Epidermal melanocyte (primary cell): ENCODE results near the gene FAM219A.
A peak's percentile ranks its signal among the peaks of the same experiment; 100 is the strongest.

Experiments
- DNase-seq: peaks from one replicate; pipeline ENCODE4 v3.0.0; 2011; ENCODE audit warnings: low spot score; ENCODE audit not compliant: insufficient read length

FAM219A gene, protein sequence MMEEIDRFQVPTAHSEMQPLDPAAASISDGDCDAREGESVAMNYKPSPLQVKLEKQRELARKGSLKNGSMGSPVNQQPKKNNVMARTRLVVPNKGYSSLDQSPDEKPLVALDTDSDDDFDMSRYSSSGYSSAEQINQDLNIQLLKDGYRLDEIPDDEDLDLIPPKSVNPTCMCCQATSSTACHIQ

DNA sequence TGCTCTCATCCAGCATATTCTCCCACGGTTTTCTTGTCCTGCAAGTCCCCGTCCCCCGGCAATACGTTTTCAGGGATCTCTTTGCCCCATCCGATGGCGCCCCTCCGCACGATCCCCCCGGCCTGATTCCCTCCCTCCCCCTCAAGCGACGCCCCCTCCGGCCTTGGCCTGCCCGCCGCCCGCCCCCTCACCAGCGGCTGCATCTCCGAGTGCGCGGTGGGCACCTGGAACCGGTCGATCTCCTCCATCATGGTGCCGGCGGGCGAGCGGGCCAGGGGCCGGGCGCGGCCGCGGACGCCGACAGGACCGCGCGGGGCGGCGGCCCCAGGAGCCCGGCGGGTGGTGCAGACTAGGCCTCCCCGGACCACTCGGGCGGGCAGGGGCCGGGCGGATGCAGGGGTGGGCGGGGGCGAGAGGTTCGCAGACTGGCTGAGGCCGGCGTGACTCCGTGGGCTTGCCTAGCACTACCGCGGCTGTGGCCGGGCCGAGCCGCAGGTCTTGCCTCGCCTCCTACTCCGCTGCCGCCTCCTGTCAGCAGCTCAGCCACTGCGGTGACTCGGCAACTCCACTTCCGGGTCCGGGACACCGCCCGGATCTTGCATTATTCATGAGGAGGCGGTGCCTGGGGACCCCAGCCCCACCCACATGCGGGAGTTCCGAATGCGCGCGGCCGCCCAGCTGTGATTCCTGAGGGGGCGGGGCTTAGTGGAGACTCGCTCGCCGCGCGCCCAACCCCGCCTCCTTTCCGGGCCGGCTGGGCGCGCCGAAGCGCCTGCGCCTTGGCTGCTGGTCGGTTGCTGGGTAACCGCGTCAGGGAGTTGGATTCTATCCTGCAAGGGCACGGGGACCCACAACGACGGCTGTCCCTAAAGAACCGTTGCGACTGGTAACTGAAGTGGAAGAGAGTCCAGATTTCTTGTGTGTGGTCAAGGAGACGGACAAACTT lies at the start of gene FAM219A, which contains the start of gene DNAI1:
FAM219A (minus strand) TSS at position 558 of the 946 bp plus-strand sequence; CDS start at position 251, 307 bp downstream.
DNAI1 (plus strand) TSS at position 793 of the 946 bp plus-strand sequence. CDS start 201 bp downstream, outside the sequence.
- DNase-seq = peak; percentile 90

DNA sequence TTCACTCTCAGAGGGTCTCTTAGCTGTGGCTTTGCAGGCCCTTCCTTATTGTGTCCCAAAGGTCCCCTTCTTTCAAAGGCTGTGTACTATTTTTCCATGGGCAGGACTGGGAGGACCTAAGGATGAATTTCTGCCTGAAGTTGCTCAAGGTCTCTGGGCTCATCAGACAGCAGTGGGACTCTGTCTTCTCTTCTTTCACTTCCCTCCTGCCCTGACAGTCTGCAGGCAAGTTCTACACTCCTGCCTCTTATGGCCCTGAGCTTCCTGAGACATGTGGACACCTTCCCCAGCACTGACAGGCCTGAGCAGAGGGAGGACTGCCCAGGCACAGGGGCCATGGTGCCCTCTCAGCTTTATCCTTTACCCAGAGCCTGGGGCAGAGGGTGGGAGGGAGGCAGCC lies 49.6 kb upstream of the FAM219A start:
- DNase-seq = no peak

DNA sequence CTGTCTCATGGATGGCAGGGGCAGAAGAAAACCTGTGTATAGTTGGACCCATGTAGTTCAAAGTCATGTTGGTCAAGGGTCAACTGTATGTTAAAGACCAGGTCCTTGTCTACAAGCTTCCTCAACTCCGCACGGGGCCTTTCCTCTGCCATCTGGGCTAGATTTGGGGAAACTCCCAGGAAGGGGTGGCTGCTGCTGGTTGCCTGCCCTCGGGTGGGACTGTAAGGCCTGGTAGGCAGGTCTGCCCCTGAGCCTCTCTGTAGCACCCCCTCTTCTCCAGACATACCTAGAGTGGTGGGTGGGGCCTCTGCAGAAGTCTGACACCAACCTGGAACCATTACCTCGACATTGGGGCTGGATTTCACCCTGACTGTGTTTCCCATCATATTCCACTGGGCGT lies 49.2 kb upstream of the FAM219A start:
- no peak for DNase-seq

DNA sequence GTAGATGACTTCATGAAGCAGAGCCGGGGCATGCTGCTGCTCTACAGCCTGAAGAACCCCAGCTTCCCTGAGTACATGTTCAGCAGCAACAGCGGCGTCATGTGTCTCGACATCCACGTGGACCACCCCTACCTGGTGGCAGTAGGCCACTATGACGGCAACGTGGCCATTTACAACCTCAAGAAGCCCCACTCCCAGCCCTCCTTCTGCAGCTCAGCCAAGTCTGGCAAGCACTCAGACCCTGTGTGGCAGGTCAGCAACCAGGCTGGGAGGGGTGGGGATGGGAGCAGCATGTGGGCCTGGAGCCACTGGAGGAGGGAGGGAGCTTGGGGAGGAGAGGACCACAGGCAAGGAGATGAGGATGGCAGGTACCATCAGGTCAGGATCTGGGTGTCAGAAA lies 48.3 kb upstream of the FAM219A start:
- DNase-seq = no peak

DNA sequence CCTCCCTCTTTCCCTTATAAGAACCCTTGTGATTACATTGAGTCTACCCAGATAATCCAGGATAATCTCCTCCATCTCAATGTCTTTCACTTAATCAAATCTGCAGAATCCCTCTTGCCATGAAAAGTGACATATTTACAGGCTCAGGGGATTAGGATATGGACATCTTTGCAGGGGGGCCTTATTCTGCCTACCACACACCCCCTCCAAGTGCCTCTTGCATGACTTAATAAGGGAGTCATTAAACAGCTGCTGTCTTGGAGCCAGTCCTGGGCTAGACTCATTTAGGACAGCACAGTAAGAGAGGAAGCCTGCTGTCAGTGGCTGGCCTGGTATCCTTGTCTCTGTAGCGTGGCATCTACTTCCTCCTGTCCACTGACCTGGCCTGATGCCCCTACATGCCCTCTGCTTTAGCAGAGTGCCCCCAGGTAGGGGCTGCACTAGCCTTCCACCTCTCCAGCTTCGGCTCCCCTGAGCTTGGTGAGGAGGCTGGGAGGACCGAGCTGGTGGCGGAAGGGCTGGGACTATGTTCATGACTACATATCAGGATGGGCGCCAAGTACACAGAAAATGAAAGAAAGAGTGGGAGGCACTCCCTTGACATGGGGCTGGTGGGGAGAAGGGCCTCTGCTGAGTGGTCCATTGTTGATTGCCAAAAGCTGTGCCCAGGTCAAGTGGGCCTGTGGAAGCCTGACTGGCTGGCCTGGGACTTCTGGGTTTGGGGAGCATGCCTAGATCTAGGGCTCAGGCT lies 47.2 kb upstream of the FAM219A start:
- DNase-seq = no peak

DNA sequence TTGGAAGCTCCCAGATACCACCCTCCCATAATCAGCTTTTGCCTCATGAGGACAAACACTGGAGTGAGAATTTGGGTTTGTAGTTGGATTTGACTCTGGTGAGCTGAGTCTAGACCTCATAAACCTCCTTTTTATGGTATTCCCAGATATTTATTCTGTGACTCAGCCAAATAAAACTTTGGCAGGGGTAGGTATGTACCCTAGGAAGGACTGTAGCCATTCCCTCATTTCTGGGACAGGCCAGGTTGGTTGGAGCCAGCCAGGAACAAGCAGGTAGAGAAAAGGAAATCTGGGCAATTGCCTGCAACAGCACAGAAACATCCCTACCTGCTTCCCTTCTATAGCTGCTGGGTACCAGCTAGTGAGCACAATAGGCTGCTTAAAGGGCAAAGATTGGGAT lies 45.0 kb upstream of the FAM219A start:
- DNase-seq = no peak

DNA sequence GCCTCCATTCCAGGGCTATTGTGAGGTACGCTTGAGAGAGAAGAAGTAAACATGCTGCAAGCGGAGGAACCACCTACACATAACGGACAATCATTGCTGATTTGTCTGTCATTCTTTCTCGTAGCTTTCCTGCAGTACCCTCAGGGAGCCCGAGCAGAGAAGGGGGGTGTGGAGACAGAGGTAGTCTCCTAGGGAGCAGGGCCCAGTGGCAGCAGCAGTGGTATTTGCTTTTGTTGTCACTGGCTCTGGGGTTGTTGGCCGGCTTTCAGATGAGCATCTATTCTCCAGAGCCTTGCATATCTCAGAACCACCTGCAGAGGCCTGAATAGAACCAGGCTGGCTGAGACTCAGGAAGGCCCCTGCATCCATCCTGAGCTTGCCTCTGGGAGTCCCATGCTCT lies 44.5 kb upstream of the FAM219A start:
- no peak for DNase-seq

DNA sequence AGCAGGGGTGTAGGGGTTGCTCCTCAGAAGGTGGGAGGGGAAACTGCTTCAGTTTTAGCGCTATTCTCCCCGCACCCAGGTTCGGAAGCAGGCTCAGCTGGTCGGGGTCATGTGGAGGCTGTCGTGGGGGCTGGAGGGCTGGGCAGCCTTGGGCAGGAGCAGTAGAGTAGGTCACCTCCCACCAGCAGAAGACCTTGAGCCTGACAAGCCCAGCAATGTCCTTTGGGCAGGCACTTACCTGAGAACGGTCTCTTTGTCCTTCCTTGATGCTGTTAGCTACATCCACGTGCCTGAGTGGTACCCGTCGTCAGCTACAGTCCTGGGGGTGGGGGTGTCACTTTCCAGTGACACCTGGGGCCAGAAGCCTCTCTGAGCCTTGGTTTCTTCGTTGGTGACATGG lies 44.1 kb upstream of the FAM219A start:
- no peak for DNase-seq

DNA sequence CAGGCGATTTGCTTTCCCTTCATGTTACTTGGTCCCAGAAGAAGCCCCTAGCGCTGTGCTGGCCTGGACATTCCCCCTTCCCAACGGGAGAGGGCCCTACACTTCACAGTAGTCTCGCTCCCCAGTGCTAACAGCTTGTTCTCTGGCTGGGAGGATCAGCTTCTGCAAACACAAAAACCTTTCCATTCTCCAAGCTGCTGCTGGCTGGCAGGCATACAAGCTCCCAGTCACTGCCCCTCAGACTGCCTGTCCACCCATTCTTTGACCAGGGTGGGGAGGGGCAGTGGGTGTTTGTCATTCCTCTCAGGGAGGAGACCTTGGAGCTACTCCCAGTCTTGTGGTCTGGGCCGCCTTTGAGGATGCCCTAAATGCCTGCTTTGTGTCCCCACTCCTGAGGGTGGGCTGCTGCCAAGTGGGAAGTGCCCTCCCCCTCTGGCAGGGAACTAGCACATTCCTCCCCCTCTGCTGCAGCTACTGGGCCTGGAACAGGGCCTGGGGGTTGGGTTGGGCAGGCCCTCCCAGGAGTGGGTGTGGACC lies 43.6 kb upstream of the FAM219A start:
- peak; percentile 75 for DNase-seq

DNA sequence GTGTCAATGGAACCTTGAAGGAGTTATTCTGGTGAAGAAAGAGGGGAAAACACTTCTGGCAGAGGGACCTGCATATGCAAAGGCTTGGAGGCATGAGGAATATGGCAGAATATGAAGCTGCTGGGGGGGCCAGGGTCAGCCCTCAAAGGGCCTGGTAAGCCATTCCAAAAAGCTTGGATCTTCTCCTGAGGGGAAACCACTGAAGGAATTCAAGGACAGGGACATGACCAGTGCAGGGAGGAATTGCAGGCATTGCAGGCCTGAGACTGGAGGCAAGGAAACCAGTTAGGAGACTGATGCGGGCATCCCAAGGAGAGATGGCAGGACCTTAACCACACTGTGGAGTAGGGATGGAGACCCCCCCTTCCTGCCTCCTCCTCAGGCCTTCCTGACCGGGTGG lies 43.0 kb upstream of the FAM219A start:
- no peak for DNase-seq

DNA sequence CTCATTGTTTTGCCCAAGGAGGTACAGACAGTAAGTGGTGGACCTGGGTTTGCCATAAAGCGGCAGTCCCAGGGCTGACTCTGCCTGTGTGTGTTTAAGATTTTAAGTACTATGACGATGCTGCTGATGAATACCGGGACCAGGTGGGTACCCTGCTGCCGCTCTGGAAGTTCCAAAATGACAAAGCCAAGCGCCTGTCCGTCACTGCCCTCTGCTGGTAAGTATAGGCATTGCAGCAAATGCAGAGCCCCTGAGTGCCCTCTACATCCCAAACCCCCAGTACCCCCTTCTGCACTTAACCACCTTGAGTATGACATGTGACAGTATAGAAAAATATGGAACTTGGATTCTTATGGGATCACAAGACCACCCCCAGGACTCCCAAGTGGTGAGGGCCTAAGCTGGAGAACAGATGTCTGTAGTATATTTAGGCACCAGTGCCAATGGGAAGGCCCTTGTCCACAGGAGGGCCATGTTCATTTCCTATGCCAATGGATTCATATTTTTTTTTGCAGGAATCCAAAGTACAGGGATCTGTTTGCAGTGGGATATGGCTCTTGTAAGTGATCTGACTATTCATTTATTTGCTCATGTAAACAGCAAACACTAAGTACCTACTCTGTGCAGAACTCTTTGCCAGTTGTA lies 42.4 kb upstream of the FAM219A start:
- DNase-seq = peak; percentile 40

DNA sequence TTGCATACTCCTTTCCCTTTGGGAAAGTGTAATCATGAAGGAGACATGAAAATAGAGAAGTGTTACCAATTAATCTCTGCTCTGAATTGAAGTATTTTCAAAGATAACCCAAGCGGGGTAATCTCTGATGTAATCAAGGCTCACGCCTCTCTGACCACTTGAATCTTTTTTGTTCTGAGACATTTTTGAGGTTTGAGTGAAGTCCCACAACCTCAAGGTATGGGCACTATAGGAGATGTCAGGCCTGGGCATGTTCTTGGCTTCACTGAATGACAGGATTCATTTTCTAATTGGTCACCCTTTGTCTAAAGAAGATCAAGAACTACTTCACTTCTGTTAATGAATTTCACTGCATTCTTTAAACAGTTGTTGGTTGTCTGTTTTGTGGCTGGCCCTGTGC lies 40.7 kb upstream of the FAM219A start:
- no peak for DNase-seq

DNA sequence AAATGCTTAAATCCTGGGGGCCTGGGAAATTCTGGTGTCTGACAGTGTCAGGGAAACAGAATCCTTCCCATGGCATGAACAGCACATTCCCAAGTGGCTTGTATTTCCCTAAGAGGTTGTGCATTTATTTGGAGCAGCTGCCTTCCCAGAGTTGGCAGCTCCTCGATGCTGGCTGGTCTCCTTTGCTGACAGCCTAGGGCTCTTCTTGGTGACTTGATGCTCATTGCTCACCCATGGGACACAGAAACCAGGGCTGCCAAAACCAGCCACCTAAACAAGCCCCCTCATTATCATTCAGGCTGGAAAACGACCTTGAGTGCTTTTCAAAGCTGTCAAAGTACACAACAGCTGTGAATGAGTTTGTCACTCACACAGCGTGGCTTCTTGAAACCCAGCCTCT lies 40.2 kb upstream of the FAM219A start:
- DNase-seq = no peak

DNA sequence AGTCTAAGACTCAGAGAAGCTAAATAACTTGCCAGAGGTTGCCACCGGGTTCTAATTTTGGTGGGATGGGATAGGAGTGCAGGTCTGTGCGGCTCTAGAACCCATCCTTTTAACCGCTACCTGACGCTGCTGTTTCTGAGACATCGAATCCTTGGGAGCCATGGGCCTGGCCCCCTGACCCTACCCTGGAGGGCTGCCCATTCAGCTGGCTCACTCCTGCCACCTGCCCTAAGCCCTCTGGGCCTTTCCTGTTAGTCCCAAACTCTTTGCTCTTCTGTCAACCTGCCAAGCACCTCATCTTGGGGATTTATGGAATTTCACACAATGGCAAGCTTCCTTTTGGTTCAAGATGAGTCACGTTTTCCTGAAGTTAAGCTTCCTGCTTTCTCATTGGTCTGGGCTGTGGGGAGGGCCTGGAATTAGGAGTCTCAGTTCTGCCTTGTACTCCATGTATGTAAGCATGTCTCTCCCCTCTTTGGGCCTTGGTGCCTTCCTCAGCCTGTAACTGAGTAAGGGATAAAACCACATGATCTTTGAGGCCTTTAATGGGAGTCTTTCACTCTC lies 37.9 kb upstream of the FAM219A start:
- no peak for DNase-seq

DNA sequence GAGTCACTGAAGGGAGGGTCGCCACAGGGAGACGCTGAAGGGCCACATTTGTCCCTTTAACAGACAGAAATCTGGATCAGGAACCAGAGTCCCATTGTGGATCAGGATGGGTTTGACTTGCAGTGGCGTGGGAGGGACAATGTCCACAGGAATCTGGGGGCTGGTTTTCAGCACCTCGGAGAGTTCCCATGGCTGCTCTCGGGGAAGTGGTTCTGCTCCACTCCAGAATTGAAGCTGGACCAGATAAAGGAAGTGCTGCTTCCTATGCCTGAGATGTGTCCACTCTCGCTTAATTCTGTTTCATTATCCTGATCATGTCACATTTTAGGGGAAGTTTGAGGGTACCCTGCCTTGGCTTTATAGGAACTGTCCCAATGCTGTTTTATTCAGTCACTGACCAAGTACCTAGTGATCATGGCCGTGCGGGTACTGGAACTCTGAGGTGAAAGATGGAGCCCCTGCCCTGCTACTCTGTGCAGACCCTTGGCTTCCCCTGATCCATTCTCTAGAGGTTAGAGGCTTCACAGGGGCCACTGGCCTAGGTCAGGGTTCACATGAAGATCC lies 35.7 kb upstream of the FAM219A start:
- DNase-seq = peak; percentile 44

DNA sequence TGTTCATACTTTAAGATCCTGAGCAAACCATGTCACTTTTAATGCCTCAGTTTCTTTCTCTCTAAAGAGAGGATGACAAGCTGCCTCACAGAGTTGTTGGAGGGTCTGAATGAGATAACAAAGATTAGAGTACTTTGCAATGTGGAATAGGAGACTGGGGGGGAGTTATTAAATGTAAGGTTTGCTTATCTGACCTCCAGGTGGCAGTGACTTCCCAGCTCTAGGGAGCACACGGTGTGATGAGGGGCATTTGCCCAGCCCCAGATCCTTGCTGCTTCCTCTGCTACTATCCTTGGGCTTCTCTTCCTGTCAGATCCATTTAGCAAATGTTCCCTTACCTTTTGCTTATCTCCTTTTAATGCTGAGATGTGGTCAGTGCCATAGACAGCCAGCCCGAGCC lies 33.7 kb upstream of the FAM219A start:
- DNase-seq = no peak

DNA sequence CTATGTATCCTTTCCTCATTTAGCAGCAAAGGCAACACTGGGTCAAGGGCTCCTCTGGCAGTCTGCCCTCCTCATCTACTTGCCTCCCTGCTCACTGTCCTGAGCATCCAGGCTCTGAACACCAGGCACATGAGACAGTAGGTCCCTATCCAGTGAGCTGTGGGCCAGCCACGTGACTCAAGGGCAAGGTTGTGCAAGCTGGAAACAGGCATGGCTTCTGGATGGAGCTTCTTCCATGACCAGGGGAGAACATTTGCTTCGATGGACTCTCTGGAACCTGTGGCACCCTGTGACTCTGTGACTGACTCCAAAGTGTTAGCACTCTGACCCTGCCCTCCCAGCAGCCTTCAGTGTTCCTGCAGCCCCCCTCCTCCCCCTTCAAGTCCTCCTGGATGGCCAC lies 33.2 kb upstream of the FAM219A start:
- DNase-seq = no peak

DNA sequence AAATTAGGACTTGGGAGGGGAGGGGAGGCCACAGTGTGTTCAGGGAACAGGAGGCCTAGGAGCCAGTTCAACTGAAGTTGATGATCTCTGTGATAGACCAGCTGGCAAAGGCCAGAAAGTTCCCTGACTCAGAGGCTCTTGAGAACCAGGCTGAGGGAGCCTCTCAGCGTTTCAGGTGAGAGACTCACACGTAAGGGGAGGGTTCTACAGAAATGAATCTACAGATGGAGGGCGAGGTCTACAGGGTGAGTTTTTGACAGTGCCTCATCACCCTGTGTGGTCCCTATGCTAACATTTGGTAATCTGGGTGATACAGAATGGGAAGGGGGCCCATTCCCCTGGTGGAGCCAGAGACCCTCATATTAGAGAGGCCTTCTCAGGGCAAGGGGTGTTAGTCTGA lies 32.4 kb upstream of the FAM219A start:
- DNase-seq = no peak

DNA sequence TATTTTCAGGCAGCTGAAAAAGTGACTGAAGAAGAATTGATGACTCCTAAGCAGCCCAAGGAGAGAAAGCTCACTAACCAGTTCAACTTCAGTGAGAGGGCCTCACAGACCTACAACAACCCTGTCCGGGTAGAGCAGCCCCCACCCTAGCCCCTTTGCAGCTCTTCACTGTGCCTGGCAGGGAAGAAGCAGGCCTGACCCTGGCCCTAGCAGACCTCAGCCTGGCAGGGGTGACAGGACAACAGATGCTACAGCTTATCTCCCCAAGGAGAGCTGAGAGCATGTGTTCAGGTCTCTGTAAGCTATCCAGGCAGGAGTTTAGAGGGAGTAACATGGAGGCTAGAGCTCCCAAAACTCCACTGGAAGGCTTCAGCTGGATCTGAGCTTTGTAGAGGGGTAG lies 32.0 kb upstream of the FAM219A start:
- no peak for DNase-seq

DNA sequence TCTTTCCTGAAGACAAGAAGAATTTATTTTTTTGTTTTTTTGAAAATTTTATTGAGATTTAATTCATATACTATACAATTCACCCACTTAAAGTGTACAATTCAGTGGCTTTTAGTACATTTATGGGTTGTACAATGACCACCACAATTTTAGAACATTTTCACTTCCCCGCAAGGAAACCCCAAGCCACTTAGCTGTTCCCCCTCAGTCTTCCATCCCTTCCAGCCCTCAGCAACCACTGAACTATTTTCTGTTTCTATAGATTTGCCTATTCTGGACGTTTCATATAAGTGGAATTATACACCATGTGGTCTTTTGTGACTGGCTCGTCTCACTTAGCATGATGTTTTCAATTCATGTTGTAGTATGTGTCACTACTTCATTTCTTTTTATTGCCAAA lies 28.2 kb upstream of the FAM219A start:
- DNase-seq = no peak

DNA sequence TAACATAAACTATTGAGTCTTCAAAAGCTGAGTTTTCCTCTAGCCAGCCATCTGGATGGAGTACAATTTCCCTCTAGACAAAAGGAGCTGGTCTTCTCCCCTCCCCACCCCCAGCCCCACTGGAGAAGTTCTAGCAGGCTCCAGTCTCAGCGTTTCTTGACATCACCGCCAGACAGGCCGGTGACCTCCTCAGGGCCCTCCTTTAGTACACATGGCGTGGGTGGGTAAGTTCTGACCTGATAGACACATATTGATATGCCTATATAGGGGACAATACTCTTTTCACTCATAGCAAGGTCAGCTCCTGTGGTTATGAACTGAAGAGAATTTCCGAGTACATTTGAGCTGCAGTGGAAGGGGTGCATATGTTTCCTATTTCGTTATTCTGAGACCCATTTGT lies 27.5 kb upstream of the FAM219A start:
- no peak for DNase-seq
